ENCODE results near the gene ANKRD13C.
"Not testable (repeated sequence)": the region's sequence is repeated elsewhere in the genome, so short reads cannot be mapped to it uniquely, and the experiment has no call there.

The ANKRD13C gene

GRCh38 chr1:70354332-70355110 is at the start of gene ANKRD13C:
Gene ANKRD13C (minus strand): TSS chr1:70354722. CDS start chr1:70354408, 314 bp downstream.
- DNase-seq (ENCODE audit: low read depth): peak; percentile 83

- no peak for DNase-seq (ENCODE audit: low read depth)
Measured at GRCh38 chr1:70403759-70404158, 49.2 kb upstream of the ANKRD13C start.

- DNase-seq (ENCODE audit: low read depth): no peak
Measured at GRCh38 chr1:70401974-70402373, 47.5 kb upstream of the ANKRD13C start.

- DNase-seq (ENCODE audit: low read depth): no peak
Measured at GRCh38 chr1:70400335-70400734, 45.8 kb upstream of the ANKRD13C start.

- no peak for DNase-seq (ENCODE audit: low read depth)
Measured at GRCh38 chr1:70397013-70397412, 42.5 kb upstream of the ANKRD13C start.

GRCh38 chr1:70396607-70397006 is 42.1 kb upstream of the ANKRD13C start:
- DNase-seq (ENCODE audit: low read depth): no peak

GRCh38 chr1:70392626-70393025 is 38.1 kb upstream of the ANKRD13C start:
- DNase-seq (ENCODE audit: low read depth): no peak

- DNase-seq (ENCODE audit: low read depth): no peak
Measured at GRCh38 chr1:70387507-70387906, 33.0 kb upstream of the ANKRD13C start.

GRCh38 chr1:70386121-70386520 is 31.6 kb upstream of the ANKRD13C start:
- DNase-seq (ENCODE audit: low read depth): no peak

GRCh38 chr1:70385477-70385876 is 31.0 kb upstream of the ANKRD13C start:
- DNase-seq (ENCODE audit: low read depth): no peak

- DNase-seq (ENCODE audit: low read depth): no peak
Measured at GRCh38 chr1:70384542-70384941, 30.0 kb upstream of the ANKRD13C start.

GRCh38 chr1:70383483-70383882 is 29.0 kb upstream of the ANKRD13C start:
- DNase-seq (ENCODE audit: low read depth): no peak

GRCh38 chr1:70382682-70383081 is 28.2 kb upstream of the ANKRD13C start:
- DNase-seq (ENCODE audit: low read depth): no peak

- DNase-seq (ENCODE audit: low read depth): no peak
Measured at GRCh38 chr1:70376196-70376595, 21.7 kb upstream of the ANKRD13C start.

- DNase-seq (ENCODE audit: low read depth): not testable (repeated sequence)
Measured at GRCh38 chr1:70373580-70373979, 19.1 kb upstream of the ANKRD13C start.

- DNase-seq (ENCODE audit: low read depth): no peak
Measured at GRCh38 chr1:70372426-70372825, 17.9 kb upstream of the ANKRD13C start.

- DNase-seq (ENCODE audit: low read depth): not testable (repeated sequence)
Measured at GRCh38 chr1:70371586-70371985, 17.1 kb upstream of the ANKRD13C start.

GRCh38 chr1:70367397-70367796 is 12.9 kb upstream of the ANKRD13C start:
- DNase-seq (ENCODE audit: low read depth): not testable (repeated sequence)

GRCh38 chr1:70366997-70367396 is 12.5 kb upstream of the ANKRD13C start:
- not testable (repeated sequence) for DNase-seq (ENCODE audit: low read depth)

- DNase-seq (ENCODE audit: low read depth): not testable (repeated sequence)
Measured at GRCh38 chr1:70366425-70366952, 12.0 kb upstream of the ANKRD13C start.

- DNase-seq (ENCODE audit: low read depth): no peak
Measured at GRCh38 chr1:70364439-70364838, 9.9 kb upstream of the ANKRD13C start.

GRCh38 chr1:70361727-70362398 is 7.3 kb upstream of the ANKRD13C start:
- DNase-seq (ENCODE audit: low read depth): no peak

- no peak for DNase-seq (ENCODE audit: low read depth)
Measured at GRCh38 chr1:70360321-70360720, 5.8 kb upstream of the ANKRD13C start.
